GM12864 (cell line): ENCODE results near the gene DGCR8.

Experiments
- DNase-seq: peaks from one replicate; pipeline ENCODE4 v3.0.0-alpha.2; 2011; ENCODE audit warnings: low read depth
- H3K4me3 ChIP-seq: 2 replicates; pipeline ENCODE4 v1.5.1; 2011; ENCODE audit warnings: mild to moderate bottlenecking, low read depth, low read length, control low read depth
- TF ChIP-seq, protein P1 (sequence below): IDR thresholded peaks from 2 replicates; pipeline ENCODE4 v1.5.1; 2011; ENCODE audit warnings: low read depth, mild to moderate bottlenecking, moderate library complexity, low read length, control low read depth, inconsistent platforms; ENCODE audit errors: missing control alignments

The DGCR8 gene

DNA sequence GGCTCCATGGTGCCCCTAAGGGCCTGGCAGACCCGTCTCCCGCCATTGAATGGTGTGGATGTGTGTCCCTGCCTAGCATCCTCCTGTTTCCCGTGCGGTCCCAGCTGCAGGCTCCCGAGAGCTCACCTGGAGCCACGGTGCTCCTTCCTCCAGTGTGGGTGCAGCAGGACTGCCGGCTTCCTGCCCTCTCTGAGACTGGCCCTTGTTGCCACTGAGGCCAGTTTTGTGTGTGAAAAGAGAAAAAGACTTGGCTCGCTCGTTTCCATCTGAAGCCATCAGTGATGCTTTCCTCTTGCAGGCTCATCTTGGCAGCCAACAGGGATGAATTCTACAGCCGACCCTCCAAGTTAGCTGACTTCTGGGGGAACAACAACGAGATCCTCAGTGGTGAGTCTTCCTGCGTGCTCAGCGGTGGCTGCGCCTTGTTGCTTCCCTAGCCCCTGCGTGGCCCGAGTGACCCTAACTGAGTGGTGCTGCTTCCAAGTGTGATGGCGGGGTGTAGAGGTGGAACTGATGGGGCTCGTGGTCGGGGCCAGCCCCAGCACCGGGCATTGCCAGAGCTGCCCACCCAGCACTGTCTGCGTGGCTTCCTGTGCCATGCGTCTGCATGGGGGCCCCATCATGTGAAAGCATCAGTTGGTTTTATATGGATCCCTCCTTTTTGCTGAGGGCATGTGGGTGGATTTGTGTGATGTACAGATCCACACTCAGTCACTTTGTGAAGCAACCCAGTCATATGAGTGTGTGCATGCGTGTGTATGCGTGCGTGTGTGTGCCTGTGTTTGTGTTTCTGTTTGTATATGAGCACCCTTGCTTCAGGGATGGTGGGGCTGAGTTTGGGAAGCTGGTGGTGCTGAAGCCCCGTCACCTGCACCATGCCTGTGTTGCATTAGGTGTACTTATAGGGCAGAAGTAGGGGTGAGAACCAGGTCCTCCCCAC is 36.7 kb upstream of the DGCR8 start:
- TF ChIP-seq, protein P1, sequence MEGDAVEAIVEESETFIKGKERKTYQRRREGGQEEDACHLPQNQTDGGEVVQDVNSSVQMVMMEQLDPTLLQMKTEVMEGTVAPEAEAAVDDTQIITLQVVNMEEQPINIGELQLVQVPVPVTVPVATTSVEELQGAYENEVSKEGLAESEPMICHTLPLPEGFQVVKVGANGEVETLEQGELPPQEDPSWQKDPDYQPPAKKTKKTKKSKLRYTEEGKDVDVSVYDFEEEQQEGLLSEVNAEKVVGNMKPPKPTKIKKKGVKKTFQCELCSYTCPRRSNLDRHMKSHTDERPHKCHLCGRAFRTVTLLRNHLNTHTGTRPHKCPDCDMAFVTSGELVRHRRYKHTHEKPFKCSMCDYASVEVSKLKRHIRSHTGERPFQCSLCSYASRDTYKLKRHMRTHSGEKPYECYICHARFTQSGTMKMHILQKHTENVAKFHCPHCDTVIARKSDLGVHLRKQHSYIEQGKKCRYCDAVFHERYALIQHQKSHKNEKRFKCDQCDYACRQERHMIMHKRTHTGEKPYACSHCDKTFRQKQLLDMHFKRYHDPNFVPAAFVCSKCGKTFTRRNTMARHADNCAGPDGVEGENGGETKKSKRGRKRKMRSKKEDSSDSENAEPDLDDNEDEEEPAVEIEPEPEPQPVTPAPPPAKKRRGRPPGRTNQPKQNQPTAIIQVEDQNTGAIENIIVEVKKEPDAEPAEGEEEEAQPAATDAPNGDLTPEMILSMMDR: no peak
- H3K4me3 ChIP-seq: no peak overlapping the region
- no peak for DNase-seq

DNA sequence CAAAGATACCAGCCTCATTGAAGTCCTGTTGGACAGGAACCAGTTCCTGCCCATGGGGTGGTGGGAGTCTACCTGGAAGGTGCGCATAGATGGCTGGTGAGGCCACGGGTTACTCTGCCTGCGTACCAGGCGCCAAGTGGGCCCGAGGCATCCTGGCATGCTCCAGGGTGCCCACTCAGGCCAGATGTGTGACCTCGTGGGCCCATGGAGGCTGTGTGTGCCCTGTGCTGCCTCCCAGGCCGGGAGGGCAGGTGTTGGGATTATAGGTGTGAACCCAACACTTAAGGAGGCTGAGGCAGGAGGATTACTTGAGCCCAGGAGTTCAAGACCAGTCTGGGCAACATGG is 36.1 kb upstream of the DGCR8 start:
- DNase-seq: no peak
- no peak overlapping the region for H3K4me3 ChIP-seq
- TF ChIP-seq, protein P1: no peak

DNA sequence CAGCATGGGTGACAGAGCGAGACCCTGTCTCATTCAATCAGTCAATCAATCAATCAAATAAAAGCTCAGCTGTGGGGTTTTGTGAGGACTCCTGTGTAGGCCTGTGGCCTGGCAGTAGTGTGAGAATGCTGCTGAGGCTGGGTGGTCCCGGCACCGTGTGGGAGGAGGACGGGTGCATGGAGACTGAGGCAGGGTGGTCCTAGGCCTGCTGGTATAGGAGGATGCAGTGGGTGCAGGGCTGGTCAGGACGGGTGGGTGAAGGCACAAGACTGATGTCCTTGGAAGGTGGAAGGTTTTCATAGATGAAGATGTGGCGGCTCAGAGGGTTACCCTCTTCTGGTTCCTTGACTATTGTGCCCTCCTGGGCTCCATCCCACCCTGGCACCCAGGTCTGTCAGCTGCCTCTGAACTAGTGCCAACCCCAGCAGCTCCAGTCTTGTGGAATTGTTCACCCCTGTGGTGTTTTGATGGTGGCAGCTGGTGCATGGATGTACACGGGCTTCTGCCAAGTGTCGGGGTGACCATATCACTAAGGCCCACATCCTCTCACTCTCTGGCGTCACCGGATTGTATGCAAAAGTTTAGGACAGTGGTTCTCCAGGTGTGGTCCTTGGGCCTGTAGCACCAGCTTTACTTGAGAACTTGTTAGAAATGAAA is 35.4 kb upstream of the DGCR8 start:
- TF ChIP-seq, protein P1: no peak

DNA sequence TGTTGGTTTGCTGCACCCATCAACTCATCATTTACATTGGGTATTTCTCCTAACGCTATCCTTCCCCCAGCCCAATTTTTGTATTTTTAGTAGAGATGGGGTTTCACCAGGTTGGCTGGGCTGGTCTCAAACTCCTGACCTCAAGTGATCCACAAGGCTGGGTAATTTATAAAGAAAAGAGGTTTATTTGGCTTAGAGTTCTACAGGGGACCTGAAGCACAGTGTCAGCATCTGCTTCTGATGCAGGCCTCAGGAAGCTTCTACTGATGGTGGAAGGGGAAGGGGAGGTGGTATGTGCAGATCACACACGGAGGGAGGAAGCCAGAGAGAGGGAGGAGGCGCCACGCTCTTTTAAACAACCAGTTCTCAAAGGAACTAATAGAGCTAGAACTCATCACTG is 33.3 kb upstream of the DGCR8 start:
- no peak overlapping the region for H3K4me3 ChIP-seq
- TF ChIP-seq, protein P1: no peak
- DNase-seq: no peak

More for the DNA sequence above, 35.4 kb upstream of the DGCR8 start:
- no peak for DNase-seq
- no peak overlapping the region for H3K4me3 ChIP-seq

DNA sequence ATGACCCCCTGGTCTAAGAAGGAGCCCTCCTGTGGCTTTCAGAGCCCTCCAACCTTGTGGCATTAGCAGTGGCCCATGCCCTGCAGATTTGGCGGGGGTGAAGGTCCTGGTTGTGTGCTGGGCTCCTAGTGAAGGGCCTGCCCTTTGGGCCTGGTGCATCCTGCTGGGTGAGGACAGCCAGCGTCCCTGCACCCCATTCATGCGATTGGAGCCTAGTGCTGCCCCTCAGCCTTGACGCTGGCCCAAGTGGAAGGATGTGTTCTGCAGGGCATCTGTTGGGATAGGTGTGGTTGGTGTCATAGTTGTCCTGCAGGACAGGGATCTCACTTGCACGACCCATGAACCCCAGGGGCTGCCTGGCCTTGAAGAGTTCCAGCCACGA is 28.1 kb upstream of the DGCR8 start:
- no peak overlapping the region for H3K4me3 ChIP-seq
- TF ChIP-seq, protein P1: no peak
- DNase-seq: no peak

DNA sequence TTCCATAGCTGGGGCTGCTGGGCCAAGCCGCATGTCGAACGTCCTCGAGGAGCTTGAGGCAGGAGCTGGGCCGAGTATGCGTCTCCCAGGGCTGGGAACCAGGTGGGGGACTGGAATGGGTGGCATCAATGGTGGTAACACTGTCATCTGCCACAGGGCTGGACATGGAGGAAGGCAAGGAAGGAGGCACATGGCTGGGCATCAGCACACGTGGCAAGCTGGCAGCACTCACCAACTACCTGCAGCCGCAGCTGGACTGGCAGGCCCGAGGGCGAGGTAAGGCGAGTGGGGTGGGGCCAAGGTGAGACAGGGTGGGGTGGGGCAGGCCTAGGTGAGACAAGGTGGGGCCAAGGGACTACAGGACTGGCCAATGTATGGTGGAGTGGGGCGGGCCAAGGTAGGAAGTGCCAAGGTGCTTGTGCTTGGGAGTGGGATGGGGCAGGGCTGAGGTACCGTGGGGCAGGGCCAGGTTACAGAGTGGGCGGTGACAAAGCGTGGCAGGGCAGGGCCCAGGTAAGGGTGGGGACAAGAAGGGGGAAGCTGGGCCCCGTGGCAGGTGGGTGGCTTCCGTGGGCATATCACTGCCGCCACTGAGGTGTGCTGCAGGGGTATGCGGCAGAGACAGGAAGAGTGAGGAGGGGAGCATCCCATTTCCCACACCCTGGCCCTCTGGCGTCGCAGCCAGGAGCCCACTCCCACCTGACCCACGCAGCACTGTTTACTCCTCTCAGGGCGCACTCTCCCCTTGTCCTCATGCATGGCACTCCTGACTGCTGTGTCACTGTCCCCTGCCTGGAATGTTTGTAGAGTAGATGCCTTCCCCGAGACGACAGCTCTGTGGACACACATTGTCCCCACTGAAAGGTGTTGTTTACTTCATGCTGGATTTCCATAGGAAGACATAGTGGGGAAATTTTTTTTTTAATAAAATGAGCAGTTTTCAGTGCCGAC is 27.5 kb upstream of the DGCR8 start:
- no peak for DNase-seq
- H3K4me3 ChIP-seq: no peak overlapping the region
- TF ChIP-seq, protein P1: no peak
